ENCODE data around the gene TGFBRAP1.

Gene TGFBRAP1

DNA sequence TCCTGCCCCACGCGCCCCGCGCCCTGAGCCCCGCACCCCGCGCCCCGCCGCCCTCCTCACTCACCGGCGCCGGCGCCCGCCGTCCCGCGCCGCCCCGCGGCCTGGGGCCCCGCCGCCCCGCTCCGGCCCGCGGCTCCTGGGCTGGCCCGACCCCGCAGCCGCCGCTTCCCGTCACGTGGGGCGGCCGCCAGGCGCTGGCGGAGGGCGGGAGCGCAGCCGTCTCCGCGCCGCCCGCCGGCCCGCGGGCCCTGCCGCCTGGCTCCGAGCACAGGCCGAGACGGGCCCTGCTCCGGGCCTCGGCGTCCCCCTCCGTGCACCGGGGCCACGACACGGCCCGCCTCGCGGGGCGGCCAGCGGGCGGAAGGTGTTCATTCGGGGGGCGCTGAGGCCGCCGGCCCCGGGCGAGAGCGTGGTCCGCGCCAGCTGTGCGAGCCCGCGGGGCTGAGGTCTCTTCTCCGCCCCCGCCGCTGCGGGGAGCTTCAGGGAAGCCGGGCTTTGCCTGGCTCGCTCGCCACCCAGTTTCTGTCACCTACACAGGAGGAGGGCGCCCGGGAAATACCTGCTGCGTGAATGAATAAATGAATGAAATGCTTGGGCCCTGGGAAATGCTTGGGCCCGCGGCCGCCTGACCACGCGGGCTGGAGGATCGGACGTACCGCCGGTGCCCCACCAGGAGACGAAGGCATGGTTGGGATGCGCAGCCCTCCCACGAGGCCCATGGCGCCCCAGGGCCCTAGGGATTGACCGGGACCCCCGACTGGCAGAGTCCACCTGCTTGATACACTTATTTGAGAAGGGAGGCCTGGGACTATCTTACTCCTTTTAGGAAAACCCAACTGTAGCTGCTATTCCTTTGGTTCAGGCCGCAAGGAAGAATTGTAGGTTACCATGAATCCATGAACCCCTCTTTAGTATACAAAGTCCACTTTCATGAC is at the start of gene TGFBRAP1:
Gene TGFBRAP1 (minus strand): TSS at position 175 of the 935 bp plus-strand sequence. CDS start 21,434 bp downstream, outside the sequence.
- peak; percentile 64 for DNase-seq

- DNase-seq, result no peak
Measured at GRCh38 chr2:105378921-105379383, 49.4 kb upstream of the TGFBRAP1 start.

- no peak for DNase-seq
Measured at GRCh38 chr2:105378276-105378840, 48.8 kb upstream of the TGFBRAP1 start.

DNA sequence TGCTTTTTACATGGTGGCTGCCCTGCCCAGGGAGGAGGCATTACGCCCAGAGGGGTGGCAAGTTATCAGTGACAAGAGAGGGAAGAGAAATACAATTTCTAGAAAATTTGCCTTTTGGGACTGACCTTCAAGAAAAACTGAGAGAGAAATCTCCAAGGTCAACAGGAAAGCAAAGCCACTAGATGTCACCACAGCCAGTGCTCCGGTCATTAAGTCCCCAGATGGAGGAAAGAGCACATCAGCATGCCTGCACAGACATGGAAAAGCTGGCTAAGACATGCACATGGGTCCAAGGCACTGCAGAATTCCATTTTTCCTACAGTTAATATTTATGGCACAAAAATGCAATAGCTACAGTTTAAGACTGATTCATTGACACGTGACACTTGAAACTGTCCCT is 48.3 kb upstream of the TGFBRAP1 start:
- DNase-seq, result no peak

- no peak for DNase-seq
Measured at GRCh38 chr2:105376789-105377240, 47.3 kb upstream of the TGFBRAP1 start.

DNA sequence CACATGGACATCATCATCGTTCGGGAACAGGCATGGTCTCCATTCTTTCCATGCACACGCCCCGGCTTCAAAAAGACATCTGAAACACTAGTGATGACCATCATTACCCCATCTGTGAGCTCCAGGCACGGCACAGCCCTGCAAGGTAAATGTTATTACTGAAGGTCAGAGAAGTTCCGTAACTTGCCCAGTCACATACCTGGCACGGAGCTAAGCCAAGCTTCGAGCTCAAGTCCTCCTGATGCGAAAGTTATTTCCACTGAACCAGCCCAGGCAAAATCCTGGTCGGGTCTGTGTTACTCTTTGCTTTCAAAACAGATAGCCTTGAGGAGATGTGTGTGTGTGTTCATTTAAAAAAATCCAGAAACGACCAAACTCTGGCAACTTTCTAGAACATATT is 46.5 kb upstream of the TGFBRAP1 start:
- no peak for DNase-seq

DNA sequence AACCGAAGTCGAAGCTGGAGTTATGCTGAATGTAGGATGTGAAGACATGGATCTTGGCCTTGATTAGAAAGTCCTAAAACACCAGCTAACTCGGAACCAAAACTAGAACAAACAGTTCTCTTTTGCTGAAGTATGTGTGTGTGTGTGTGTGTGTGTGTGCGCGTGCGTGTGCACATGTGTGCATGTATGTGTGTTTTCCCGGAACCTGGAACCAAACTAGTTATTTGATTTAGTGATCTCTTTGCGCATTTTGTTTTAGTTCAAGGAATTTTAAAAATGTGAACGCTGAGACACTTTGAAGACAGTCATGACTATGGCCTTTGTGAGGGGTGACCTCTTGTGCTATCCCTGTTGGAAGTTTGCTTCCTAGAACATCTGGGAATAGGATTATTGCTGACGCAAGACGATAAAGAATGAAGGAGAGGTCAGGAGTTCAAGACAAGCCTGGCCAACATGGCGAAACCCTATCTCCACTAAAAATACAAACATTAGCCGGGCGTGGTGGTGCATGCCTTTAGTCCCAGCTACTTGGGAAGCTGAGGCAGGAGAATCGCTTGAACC is 45.5 kb upstream of the TGFBRAP1 start:
- DNase-seq, result no peak

- DNase-seq, result no peak
Measured at GRCh38 chr2:105373895-105374401, 44.4 kb upstream of the TGFBRAP1 start.

DNA sequence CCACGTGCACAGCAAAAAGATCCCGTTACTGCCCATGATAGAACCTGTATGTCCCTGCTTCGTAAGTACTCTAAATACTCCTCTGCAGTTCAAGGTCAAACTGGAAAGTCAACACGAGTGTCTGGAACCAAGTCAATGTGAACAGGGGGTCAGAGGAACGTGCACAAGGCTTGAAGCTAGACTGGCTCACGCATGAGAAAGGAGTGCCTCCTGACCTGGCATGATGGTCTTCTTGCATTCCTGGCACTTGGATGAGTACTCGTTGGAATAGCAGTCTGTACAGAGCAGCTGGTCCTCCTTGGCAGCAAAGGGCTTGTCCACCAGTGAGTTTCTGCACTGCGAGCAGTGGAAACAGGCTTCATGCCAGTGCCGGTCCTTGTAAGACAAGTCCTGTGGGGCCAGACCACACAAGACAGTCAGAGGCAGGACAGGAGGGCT is 43.8 kb upstream of the TGFBRAP1 start:
- no peak for DNase-seq

DNA sequence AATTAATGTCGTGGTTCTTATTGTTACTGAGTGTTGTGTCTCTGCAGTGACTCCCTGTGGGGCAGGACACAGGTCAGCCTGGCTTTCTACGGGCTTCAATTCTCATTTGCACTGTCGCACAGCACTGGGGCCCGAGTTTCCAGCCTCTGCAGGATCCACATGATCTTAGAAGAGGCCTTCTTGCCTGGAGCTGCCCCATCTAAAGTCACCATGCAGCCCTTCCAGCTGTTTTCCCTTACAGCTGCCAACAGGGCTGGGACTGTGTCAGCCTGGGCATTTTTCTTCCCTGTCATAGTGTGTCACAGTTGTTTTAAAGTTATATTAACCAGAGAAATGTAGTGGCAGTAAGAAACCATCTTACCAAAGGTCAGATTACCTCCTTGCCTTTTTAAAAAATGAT is 42.3 kb upstream of the TGFBRAP1 start:
- no peak for DNase-seq

- no peak for DNase-seq
Measured at GRCh38 chr2:105371156-105371555, 41.6 kb upstream of the TGFBRAP1 start.

DNA sequence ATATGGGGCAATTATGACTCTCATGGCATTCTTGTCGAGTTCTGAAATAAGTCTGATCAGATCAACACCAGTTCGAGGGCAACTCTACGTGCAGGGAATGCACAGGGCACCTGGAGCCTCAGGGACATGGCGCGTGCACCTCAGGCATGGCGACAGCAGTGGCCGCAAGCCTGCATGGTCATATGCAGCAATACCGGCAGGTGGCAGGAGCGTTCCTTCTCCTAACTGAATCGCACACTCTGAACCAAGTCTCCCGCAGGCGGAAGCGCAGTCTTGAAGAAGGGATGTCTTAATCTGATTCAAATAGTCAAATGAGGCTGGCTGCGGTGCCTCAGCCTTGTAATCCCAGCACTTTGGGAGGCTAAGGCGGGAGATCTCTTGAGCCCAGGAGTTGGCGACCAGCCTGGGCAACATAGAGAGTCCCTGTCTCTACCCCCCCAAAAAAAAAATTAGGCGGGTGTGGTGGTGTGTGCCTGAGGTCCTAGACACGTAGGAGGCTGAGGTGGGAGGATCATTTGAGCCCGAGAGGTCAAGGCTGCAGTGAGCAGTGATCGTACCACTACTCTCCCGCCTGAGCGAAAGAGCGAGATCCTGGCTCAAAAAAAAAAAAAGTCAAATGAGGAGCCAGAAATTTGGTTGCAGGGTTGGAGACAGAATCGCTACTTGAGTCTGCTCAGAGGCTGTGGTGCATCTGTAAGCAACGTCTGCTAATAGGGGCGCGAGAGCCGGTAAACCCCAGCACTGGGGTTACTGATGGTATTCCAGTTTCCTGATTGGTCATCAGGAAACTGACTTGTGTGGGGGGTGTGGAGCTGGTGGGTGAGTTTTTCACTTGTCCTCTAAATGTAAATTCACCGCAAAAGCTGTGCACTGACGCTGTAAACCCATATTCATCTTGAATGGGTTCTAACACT is 40.5 kb upstream of the TGFBRAP1 start:
- peak; percentile 93 for DNase-seq

DNA sequence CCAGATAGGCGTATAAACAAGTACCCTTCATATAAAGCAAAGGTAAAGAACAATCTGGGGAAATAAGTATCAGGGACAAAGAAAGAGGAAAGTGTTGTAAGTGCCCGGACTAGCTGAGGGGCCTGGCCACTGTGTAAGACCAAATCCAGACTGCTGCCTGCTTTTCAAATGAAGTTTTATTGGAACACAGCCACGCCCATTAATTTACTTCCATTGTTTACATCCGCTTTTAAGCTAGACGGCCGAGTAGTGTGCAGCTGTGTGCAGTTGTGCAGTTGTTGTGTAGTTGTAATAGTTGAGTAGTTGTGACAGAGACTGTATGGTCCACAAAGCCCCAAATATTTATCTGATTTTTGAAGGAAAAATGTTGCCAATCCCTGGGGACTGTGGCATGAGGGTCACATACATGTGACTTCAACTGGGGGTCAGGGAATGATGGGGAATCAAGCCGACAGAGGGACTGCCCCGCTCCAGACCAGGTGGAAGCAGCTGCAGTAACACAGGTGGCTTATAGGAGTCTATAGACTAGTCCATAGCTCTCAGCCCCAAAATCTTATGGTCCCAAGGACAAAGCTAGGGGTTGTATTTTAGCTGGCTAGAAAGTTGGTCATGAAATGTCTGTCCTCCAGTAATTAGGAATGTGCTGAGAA is 39.3 kb upstream of the TGFBRAP1 start:
- DNase-seq, result no peak

GRCh38 chr2:105365206-105365605 is 35.7 kb upstream of the TGFBRAP1 start:
- DNase-seq, result no peak

DNA sequence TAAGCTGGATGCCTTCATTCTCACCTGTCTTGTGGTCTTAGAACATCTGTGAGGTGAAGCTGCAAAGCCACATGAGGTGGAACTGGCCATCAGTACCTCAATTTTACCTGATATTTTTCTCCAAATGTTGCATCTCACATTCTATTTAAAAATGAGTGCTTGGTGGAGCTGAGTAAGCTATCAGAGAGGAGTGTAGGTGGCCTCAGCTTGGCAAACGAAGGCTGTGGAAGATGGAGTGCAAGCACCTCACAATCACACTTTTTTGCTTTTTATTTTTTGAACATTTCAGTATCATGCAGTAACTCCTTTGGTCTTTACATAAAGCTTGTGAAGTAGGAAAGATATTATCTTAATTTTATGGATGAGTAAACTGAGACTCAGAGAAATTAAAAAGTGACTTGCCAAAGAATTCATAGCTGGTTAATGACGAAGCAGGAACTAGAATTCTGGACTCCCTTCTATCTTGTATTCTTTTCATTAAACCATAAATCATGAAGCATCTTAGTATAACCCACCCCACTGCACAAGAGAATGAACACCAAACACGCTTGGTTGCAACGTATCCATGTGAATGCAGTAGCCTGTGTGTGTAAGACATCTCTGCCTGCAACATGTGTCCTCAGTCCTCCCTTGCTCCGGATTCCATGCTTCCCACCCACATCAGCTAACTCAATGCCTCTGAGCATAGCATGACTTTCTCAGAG is 35.1 kb upstream of the TGFBRAP1 start:
- DNase-seq, result no peak

DNA sequence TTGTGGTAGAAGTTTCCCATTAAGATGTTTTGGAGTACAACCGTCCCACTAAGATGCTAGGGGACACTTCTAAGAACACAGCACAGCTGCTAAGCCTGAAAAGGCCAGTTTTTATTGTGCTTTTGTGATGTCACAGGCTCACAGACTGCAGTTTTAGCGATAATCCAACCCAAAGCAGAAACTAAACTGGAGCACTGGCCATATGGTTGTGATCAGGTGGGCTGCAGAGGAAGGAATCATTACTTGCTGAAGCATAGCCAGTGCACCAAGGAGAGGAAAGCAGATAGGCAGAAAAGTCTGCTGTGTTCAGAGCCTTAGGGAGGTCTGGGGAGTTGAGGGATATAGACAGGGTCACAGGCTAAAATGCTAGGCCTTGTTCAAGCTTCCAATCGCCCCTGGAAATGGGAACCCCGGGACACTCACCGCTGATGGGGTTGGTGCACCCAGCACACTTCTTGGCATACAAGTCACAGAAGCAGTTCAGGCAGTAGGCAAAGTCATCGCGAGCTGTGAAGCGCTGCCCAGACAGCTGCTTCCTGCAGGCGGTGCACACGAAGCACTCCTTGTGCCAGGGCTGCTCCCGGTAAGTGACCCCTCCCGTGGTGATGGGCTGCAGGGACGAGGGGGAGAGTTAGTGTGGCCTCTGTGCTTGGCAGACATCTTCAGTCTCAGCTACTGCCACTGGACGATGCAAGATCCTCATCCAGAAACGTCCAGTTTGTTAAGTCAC is 33.5 kb upstream of the TGFBRAP1 start:
- DNase-seq, result no peak

DNA sequence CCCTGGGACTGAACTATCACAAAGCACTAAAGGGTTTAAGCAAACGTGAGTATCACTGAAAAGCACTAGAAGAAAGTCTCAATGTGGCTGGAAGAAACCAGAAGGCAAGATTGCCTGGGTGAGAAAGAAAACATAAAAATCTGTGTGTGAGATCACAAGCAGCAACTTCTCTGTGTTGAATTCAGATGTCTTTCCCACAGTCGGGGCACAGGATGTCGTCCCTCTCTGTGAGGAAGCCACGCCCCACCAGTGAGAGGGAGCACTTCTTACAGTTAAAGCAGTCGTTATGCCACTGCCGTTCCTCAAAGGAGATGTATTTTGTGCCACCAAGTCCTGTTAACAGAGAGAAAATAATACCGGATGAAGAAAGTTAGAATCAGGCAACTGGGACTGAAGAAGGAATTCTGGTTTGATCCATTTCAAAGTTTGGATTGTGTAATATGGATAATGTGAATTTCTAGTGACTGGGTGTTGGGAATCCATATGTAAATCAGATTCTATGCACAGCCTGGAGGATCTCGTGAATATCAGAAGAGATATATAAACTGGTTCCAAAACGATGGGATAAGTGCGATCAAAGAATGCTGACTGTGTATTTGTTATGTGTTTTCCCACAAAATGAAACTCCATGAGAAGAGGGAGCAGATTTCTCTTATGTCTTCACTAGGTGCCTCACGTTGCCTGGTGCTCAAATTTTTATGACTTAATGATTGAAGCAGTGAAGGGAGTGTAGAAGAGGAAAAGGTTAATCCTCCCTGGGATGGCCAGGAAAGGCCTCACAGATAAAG is 31.8 kb upstream of the TGFBRAP1 start:
- DNase-seq, result peak; percentile 43

DNA sequence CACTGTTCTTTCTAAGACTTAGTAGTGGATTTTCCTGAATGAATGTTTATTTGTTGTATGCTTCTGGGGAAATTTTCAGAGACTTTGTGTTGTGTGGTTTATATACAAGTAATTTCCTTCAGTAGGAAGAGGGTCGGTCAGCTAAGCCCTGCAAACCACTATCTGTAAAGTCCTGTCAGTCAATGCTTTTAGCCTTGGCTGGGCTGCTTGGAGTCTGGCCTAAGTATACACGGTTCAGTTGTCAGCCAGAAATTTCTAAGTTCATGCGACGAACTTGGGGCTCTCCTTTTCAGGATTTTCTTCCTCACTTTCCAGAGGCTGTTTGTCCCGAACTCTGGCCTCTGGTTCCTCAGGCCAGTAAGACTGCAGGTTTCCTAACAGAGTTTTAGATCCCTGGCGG is 29.1 kb upstream of the TGFBRAP1 start:
- no peak for DNase-seq

DNA sequence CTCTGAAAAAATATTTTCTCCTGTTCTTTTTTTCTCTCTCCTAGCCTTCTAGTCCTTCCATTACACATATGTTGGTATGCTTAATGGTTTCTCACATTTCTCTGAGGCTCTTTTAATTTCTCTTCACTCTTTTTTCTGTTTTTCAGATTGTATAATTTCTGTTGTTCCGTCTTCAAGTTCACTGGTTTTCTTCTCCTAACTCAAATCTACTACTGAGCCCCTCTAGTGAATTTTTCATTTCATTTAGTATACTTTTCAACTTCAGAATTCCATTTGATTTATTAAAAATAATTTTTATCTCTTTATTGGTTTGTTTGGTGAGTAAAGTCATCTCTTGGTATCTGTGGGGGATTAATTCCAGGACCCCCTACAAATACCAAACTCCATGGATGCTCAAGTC is 27.6 kb upstream of the TGFBRAP1 start:
- no peak for DNase-seq
